Ovary (tissue), 9 donors: ENCODE results near the gene NHS. TPM values are rescaled to one million over a fixed set of nuclear protein-coding genes. Genes with fewer than 3 reads are reported as not detected.

Experiments
- DNase-seq, 5 donors: peaks; one replicate each; pipeline ENCODE4 v3.0.0-alpha.2; 2019 to 2020
- H3K27ac ChIP-seq, 2 donors: fragments of 200-600 bp; one replicate each; pipeline versions ENCODE4 v1.5.1 to v1.8.0; 2019 to 2022
- H3K27me3 ChIP-seq: fragments of 200-600 bp; one replicate; pipeline ENCODE4 v1.8.0; 2022
- H3K36me3 ChIP-seq: fragments of 200-600 bp; sonication (generic); one replicate; pipeline ENCODE4 v1.5.1; 2019
- H3K4me1 ChIP-seq: one replicate; pipeline ENCODE4 v1.8.1; 2013; ENCODE audit warnings: mild to moderate bottlenecking, moderate library complexity; ENCODE audit not compliant: insufficient read depth
- H3K4me3 ChIP-seq: fragments of 200-600 bp; sonication (generic); one replicate; pipeline ENCODE4 v1.5.1; 2017
- H3K9me3 ChIP-seq, 2 donors: fragments of 200-600 bp in 1 of 2; sonication (generic) in 1 of 2; one replicate each; pipeline versions ENCODE4 v1.5.1 to v1.8.1; 2013 to 2019; ENCODE audit warnings: mild to moderate bottlenecking in 1 of 2, moderate library complexity in 1 of 2
- EP300 ChIP-seq: sonication (generic); formaldehyde crosslinking; IDR thresholded peaks from one replicate; pipeline ENCODE4 v1.6.1; 2017; ENCODE audit warnings: antibody characterized with exemption
- POLR2A ChIP-seq: fragments of 450-650 bp; IDR thresholded peaks from one replicate; pipeline ENCODE4 v1.6.1; 2017; ENCODE audit warnings: antibody characterized with exemption, mild to moderate bottlenecking, moderate library complexity
- WGBS, 3 donors: extraction: QIAGEN DNeasy Blood & Tissue Kit in 1 of 3; methylation state at CpG; one replicate each; pipeline versions ENCODE4 v1.1.5 to v1.1.7; 2013 to 2017; 5-methylcytosine and 5-hydroxymethylcytosine counted together
- intact Hi-C, 4 donors: fragments of 100-400 bp; cut with DNase I; formaldehyde crosslinking; loops; one replicate each; pipeline versions ENCODE4 v1.11.0 to v1.15.1; 2022 to 2023
- polyA plus RNA-seq, 2 donors: library from polyadenylated mRNA; stranded (reverse); fragments of 200-250 nt in 1 of 2; fragments of 350-450 nt in 1 of 2; fragmentation: Illumina TruSeq in 1 of 2; extraction: RNeasy Lipid Tissue Mini Kit (QIAGEN cat#74804) in 1 of 2; gene quantifications; one replicate each; pipeline ENCODE4 v1.2.3, GENCODE V29; 2013 to 2014
- total RNA-seq, 7 donors: library from RNA; depleted of rRNA in 2 of 7; stranded (reverse); fragments of >200 nt in 2 of 7; fragmentation: NEBNext Ultra II Directional in 3 of 7; extraction: Animal tissue kit (Norgen Biotek cat#: 25700) in 3 of 7; gene quantifications; one replicate each; pipeline versions ENCODE4 v1.1.0 to v1.2.4, GENCODE V29; 2016 to 2023
- TF ChIP-seq, protein P1 (sequence below), 3 donors: fragments of 450-650 bp in 2 of 3; fragments of 200-600 bp in 1 of 3; IDR thresholded peaks; one replicate each; pipeline versions ENCODE4 v1.5.1 to v1.8.0; 2016 to 2022; ENCODE audit warnings: antibody characterized with exemption in 3 of 3, mild to moderate bottlenecking in 1 of 3
- donor health status: DM: no; HTN: no; CAD: no; lungs with moderate emphysema.
- donor health status: DM: no; HTN: no; CAD: no.
- donor health status: Bipolar disorder and iron deficiency.
- donor health status: DM: yes; HTN: yes; CAD: no.
- donor health status: DM: no; HTN: no; CAD: no.
- donor health status: DM: yes; HTN: yes; CAD: no.

Gene NHS
- total and polyA plus RNA-seq, 9 donors, result 2.3 to 9.5 (median 6.7) TPM

DNA sequence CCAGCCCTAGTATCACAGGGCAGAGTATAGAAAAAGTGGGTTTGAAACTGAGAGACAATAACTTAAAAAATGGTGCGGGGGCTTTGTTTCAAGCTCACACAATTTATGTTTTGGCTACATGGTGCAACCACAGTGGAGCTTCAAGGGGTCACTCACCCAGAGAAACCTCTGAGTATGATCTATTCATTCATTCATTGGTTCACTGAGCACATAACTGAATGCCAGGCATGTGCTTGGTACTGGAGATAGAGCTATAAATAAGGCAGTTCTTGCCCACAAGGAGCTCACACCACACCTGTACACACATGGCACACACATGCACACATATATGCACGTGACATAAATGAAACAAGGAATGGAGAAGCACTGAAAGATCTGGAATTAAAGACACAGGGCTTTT lies 171.4 kb downstream of the NHS start:
- Histone ChIP-seq H3K27ac (no peak overlapping the region), H3K4me1 (peaks cover 2% of the 10 kb centered on the region), H3K4me3 (no peak overlapping the region), H3K36me3 (no peaks in the 10 kb centered on the region), H3K27me3 (no peaks in the 10 kb centered on the region), H3K9me3 (no peaks in the 10 kb centered on the region)
- no peak for DNase-seq
- intact Hi-C loops, result no loop called here
- TF ChIP-seq, protein P1, sequence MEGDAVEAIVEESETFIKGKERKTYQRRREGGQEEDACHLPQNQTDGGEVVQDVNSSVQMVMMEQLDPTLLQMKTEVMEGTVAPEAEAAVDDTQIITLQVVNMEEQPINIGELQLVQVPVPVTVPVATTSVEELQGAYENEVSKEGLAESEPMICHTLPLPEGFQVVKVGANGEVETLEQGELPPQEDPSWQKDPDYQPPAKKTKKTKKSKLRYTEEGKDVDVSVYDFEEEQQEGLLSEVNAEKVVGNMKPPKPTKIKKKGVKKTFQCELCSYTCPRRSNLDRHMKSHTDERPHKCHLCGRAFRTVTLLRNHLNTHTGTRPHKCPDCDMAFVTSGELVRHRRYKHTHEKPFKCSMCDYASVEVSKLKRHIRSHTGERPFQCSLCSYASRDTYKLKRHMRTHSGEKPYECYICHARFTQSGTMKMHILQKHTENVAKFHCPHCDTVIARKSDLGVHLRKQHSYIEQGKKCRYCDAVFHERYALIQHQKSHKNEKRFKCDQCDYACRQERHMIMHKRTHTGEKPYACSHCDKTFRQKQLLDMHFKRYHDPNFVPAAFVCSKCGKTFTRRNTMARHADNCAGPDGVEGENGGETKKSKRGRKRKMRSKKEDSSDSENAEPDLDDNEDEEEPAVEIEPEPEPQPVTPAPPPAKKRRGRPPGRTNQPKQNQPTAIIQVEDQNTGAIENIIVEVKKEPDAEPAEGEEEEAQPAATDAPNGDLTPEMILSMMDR (IDR thresholded peaks at IDR 0.05), result no peak
- TF ChIP-seq EP300, result no peak
- no peak for TF ChIP-seq POLR2A
- WGBS, 3 donors, result 71 to 76% (median 73%) methylated on average over 2 of the region's 2 CpGs

DNA sequence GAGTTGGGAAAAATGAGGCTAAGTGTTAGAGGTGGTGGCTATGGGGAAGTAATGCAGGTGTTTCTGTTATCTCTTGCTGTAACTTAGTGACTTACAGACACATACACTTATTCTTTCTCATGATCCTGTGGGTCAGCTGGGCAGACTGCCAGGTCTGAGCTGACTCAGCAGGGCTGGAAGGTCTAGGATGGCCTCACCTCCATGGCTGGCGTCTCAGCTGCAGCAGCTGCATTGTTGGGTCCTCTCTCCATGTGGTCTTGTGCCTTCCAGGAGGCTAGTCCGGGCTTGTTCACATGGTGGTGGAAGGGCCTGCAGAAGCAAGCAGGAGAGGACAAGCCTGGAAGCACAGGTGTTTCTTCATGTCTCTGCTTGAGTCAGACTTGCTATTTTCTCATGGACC lies 172.7 kb downstream of the NHS start:
- no peak overlapping the region for H3K4me3 ChIP-seq
- H3K4me1 ChIP-seq, result peaks cover 2% of the 10 kb centered on the region
- H3K36me3 ChIP-seq, result no peaks in the 10 kb centered on the region
- no peaks in the 10 kb centered on the region for H3K27me3 ChIP-seq
- H3K27ac ChIP-seq, result no peak overlapping the region
- TF ChIP-seq EP300 (no peak), POLR2A (no peak)
- TF ChIP-seq, protein P1 (IDR thresholded peaks at IDR 0.05), result no peak
- H3K9me3 ChIP-seq, result no peaks in the 10 kb centered on the region
- DNase-seq, result peak; percentile 38 to 63 (median 54)
- 39 to 54% (median 40%) methylated on average over 2 of the region's 2 CpGs for WGBS, 3 donors
- intact Hi-C loops, result no loop called here

DNA sequence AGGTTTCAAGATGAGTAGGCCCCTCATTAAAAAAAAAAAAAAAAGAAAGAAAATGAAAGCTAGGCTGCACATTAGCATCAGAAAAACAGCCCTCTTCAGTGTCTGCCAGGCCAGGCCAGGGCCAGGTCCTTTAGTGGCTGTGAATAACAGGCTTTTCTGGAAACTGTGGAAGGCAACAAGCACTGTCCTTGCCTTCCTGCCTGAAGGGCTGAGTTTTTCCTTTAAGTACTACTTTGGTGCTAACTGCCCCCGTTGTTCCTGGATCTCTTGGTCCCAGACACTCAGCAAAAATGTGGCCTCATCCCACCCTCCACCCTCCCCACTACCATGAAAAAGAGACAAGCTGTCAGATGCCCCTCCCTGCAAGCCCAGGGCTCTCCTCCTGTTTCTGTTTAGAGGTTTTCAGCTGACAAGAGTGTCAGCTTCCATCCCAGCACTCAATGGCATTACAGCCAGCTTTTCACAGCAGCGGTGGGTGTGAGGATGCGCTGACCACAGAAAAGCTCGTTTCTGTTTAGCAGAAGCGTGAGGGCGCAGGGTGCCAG lies 174.2 kb downstream of the NHS start:
- H3K36me3 ChIP-seq, result no peaks in the 10 kb centered on the region
- TF ChIP-seq, protein P1 (IDR thresholded peaks at IDR 0.05), result no peak
- no peak overlapping the region for H3K27ac ChIP-seq
- H3K9me3 ChIP-seq, result no peaks in the 10 kb centered on the region
- intact Hi-C loops, result no loop called here
- H3K4me1 ChIP-seq, result peaks cover 2% of the 10 kb centered on the region
- 57 to 62% (median 61%) methylated on average over 6 of the region's 6 CpGs for WGBS, 3 donors
- DNase-seq, result no peak
- no peaks in the 10 kb centered on the region for H3K27me3 ChIP-seq
- no peak overlapping the region for H3K4me3 ChIP-seq

DNA sequence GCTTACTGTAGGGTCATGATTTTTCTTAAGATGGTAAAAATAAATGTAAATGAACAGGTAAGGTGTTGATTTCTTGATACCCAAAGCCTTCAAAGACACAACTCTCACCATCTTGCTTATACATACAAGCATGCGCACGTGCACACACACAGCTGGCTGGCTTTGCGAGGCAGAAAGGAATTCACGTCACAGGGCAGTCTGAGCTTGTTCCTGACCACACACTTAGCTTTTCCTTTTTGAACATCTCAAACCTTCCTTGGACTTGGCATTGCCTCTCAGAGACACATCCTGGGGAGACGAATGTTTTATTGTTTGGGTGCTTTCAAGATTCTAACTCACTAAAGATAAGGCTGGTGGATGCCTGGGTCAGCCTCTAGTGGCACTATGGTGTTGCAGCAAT lies 175.0 kb downstream of the NHS start:
- Histone ChIP-seq H3K9me3 (no peaks in the 10 kb centered on the region), H3K4me3 (no peak overlapping the region), H3K36me3 (no peaks in the 10 kb centered on the region), H3K27ac (no peak overlapping the region), H3K4me1 (peaks cover 2% of the 10 kb centered on the region), H3K27me3 (no peaks in the 10 kb centered on the region)
- whole genome bisulfite sequencing, 3 donors, result 77 to 84% (median 81%) methylated on average over 5 of the region's 5 CpGs
- intact Hi-C loops, result no loop called here
- DNase-seq, result no peak
- TF ChIP-seq, protein P1 (IDR thresholded peaks at IDR 0.05), result no peak
- TF ChIP-seq EP300 (no peak), POLR2A (no peak)
